SIG-M5 treated with dmso at 0.1 percent for 504 hours (cell line): ENCODE results near the gene RHBG.
"Not testable (repeated sequence)": the region's sequence is repeated elsewhere in the genome, so short reads cannot be mapped to it uniquely, and the experiment has no call there.

Experiments
- DNase-seq: peaks from one replicate; lab custom pipeline; 2025; ENCODE audit not compliant: unreplicated experiment; lab: John Stamatoyannopoulos, UW

RHBG gene

GRCh38 chr1:156368889-156369684, at the start of gene RHBG:
Gene RHBG, plus strand, starts transcription at chr1:156369211. Its CDS starts 39 bp downstream, at chr1:156369250.
- DNase-seq, result peak; percentile 33

GRCh38 chr1:156319664-156320063, 49.3 kb upstream of the RHBG start:
- DNase-seq, result peak; percentile 17

GRCh38 chr1:156320560-156320959, 48.5 kb upstream of the RHBG start:
- no peak for DNase-seq

GRCh38 chr1:156323179-156323578, 45.8 kb upstream of the RHBG start:
- not testable (repeated sequence) for DNase-seq

DNA sequence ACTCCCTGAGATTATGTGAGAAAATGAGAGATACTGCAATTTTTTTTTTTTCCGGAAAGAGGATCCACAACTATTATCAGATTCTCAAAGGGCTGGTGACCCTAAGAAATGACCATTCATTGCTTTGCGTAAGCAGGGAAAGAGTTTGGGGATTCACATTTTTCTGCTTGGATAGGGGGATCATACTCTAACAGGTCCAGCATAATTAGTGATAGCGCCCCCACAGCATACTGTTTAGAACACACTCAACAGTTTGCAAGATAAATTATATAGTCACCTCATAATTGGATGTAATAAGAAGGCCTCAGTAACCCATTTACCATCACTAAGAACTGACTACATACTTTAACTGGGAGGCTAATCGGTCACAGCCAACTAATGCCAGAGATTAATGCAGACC, 32.8 kb upstream of the RHBG start:
- peak; percentile 37 for DNase-seq

- DNase-seq, result peak; percentile 53
Measured at GRCh38 chr1:156337052-156337887, 31.7 kb upstream of the RHBG start.

GRCh38 chr1:156337888-156338179, 31.2 kb upstream of the RHBG start:
- no peak for DNase-seq

- DNase-seq, result peak; percentile 100
Measured at GRCh38 chr1:156338180-156338976, 30.6 kb upstream of the RHBG start, which contains the start of the genes CCT3 and TSACC. Gene CCT3, minus strand, starts transcription at chr1:156338292. Its CDS starts 108 bp downstream, at chr1:156338184. Gene TSACC, plus strand, starts transcription at chr1:156338526. Its CDS starts 1,232 bp downstream, at chr1:156339758.

DNA sequence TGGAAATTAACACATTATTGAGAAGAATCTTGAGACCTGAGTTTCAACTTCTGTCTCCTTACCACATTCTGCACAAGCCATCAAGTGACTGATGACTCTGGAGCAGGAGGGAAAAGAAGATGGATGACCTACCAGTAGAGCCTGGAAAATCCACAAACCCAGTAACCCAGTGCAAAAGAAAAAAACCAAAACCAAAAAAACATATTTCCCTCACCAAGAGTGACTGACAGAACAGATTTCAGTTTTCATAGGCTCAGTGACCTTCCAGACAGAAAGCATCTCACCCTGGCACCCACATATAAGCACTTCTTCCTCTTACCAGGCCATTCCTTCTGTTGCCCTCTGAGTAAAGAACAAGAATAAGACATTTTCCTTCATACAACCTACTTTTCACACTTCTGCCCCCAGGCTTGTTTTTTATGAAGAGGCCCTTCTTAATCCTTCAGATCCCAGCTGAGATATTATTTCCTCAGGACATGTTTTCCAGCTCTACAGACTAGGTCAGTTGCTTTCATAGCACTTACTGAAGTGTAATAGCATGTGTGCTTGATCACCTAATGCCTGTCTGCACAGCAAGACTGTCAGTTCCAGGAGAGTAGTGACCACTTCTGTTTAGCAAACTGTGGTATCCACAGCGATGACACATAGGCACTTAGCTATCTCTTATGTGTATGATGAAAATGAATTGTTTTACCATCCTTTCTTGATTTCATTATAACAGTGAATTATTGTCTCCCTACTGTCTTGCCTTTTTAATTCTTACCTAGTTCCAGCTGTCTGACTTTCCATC, 26.6 kb upstream of the RHBG start:
- DNase-seq, result no peak

DNA sequence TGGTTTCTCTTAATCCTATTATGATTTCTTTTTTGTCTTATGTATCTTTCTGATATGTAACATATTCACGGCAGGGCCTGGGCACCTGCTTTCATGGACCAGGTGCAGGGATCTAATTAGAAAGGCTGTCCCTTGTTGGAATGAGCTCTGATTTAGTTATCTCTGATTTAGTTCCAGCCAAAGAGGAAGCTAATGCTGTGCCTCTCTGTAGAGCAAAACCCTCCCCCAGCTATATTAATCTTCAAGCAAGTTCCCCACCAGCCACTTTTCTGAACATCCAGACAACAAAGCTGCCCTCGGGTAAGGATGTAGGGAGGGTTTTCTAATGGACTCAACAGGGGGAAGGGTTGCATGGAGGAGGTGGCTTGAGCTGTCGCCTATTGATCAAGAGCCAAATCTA, 24.6 kb upstream of the RHBG start:
- no peak for DNase-seq

- DNase-seq, result not testable (repeated sequence)
Measured at GRCh38 chr1:156346035-156346434, 23.0 kb upstream of the RHBG start.

DNA sequence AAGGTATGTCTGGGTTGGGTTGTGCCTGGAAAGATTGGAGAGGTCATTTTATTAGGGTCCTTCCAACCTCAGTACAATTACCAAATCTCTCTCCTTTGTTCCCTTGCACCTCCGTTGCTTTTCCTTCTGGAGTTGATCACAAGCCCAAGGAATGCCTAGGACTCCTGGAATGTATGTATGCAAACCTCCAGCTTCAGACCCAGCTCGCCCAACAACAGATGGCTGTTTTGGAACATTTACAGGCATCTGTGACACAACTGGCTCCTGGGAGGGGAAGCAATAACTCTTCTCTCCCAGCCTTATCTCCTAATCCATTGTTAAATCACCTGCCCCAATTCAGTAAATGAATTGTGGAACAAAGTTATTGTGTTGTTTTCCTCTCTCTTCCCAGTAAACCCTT, 22.4 kb upstream of the RHBG start:
- DNase-seq, result no peak

DNA sequence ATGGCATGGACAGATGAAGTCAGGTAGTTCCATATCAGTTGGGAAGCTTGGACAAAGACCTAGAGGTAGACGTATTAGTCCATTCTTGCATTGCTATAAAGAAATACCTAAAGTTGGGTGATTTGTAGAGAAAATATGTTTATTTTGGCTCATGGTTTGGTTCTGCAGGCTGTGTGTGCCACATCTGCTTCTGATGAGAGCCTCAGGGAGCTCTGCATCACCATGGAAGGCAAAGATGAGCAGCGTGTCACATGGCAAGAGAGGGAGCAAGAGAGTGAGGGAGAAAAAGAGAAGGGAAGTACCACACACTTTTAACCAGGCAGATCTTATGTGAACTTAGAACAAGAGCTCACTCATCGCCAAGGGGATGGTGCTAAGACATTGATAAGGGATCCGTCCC, 21.7 kb upstream of the RHBG start:
- no peak for DNase-seq

DNA sequence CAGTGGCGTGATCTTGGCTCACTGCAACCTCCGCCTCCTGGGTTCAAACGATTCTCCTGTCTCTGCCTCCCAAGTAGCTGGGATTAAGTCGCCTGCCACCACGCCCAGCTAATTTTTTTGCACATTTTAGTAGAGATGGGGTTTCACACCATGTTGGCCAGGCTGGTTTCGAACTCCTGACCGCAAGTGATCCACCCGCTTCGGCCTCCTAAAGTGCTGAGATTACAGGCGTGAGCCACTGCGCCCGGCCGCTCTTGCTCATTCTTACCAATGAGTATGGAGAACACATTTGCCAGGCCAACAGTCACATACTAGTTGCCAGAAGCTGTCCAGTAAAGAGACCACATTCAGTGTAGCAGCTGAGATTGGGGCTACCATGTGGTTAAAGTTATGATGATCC, 16.5 kb upstream of the RHBG start:
- DNase-seq, result not testable (repeated sequence)

DNA sequence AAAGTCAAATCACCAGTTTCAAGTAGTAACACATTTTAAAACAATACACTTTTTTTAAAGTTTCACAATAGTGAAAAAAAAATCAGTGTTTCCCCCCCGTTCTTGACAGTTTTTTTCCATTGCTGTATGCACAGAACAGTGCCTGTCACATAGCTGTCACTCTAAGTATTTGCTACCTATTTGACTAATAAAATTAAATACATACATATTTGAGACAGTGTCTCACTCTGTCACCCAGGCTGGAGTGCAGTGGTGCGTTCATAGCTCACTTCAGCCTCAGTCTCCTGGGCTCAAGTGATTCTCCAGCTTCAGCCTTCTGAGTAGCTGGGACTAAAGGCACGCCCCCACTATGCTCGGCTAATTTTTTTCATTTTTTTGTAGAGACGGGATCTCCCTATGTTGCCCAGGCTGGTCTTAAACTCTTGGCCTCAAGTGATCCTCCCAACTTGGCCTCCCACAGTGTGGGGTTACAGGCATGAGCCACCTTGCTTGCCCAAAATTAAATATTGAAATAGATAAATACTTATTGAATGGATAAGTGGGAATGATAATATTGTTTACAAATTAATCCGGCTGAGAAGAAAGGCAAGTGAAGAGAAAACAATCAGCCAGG, 12.6 kb upstream of the RHBG start:
- DNase-seq, result no peak

DNA sequence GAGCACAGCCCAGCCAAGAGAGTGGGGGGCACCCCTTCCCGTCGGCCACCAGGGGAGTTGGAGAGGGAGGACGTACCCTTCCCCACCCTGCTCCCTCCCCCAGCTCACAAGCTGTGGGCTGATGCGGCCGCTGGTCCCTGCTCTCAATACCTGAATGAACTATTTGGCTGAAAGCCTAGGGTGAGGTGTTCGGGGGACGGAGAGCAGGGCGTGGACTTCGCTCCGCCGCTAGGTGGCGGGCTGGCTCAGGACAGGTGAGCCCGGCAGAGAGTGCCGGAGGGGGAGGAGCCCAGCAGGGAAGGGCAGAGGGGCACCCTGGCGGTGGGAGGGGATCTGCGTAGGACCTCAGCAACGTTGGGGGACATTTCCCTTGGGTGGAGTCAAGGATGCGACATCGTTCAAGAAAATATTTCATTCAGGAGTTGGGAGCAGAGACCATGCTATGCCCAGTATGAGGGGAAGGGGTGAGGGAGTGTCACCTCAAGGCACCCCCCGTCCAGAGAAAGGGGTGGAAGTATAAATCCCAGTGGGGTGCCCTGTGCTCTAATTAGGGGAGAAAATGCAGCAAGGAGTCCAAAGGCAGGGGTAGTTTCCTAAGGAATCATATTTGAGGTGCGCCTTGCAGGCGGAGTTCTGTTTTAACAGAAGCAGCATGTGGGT, 12.0 kb upstream of the RHBG start:
- peak; percentile 35 for DNase-seq

- no peak for DNase-seq
Measured at GRCh38 chr1:156357977-156358376, 11.0 kb upstream of the RHBG start.

- DNase-seq, result no peak
Measured at GRCh38 chr1:156358641-156359040, 10.4 kb upstream of the RHBG start.

DNA sequence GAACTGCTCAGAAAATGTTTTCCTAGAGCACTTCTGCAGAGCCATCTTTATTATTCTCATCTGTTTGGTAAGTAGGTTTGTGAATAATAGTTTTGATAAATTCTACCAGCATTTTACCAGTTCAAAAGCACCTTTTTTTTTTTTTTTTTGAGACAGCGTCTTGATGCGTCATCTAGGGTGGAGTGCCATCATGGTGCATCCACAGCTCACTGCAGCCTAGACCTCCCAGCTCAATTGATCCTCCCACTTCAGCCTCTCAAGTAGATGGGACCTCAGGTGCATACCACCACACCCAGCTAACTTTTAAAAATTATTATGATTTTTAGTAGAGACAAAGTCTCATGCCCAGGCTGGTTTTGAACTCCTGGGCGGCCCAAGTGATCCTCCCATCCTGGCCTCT, 9.8 kb upstream of the RHBG start:
- no peak for DNase-seq

- DNase-seq, result peak; percentile 32
Measured at GRCh38 chr1:156359973-156360372, 9.0 kb upstream of the RHBG start.
